ENCODE data around the gene NFU1. TPM values are rescaled to one million over a fixed set of nuclear protein-coding genes. Genes with fewer than 3 reads are reported as not detected.

The NFU1 gene
- total RNA-seq, 3 donors from 2014 or later, result 38.9 to 60.6 (median 47.2) TPM

- TF ChIP-seq CTCF (IDR thresholded peaks at IDR 0.05), result no peak
- intact Hi-C loops (cut with DNase I, micrococcal nuclease), result no loop called here
- H3K9me3 ChIP-seq, result no peaks in the 10 kb centered on the region
- no peak overlapping the region for H3K4me3 ChIP-seq
- DNase-seq (no peak), ATAC-seq (peak; percentile 40)
- no peaks in the 10 kb centered on the region for H3K36me3 ChIP-seq (ENCODE audit: low read depth)
- peaks cover 37% of the 10 kb centered on the region for H3K4me1 ChIP-seq (ENCODE audit: low read depth)
Observed at GRCh38 chr2:69382547-69382946, 54.7 kb downstream of the NFU1 start.

GRCh38 chr2:69381337-69381737 is 55.9 kb downstream of the NFU1 start:
- DNase-seq (no peak), ATAC-seq (peak; percentile 76)
- intact Hi-C loops (cut with DNase I, micrococcal nuclease), result no loop called here
- Histone ChIP-seq H3K9me3 (no peaks in the 10 kb centered on the region), H3K4me3 (no peak overlapping the region), H3K36me3 (ENCODE audit: low read depth) (no peaks in the 10 kb centered on the region), H3K4me1 (ENCODE audit: low read depth) (peaks cover 35% of the 10 kb centered on the region)
- TF ChIP-seq CTCF (IDR thresholded peaks at IDR 0.05), result no peak

GRCh38 chr2:69380072-69380917 is 56.9 kb downstream of the NFU1 start:
- H3K36me3 ChIP-seq (ENCODE audit: low read depth), result no peaks in the 10 kb centered on the region
- H3K4me3 ChIP-seq, result no peak overlapping the region
- ATAC-seq (no peak), DNase-seq (no peak)
- H3K4me1 ChIP-seq (ENCODE audit: low read depth), result peaks cover 39% of the 10 kb centered on the region
- TF ChIP-seq CTCF (IDR thresholded peaks at IDR 0.05), result no peak
- no peaks in the 10 kb centered on the region for H3K9me3 ChIP-seq
- intact Hi-C loops (cut with DNase I, micrococcal nuclease), result no loop called here

- Histone ChIP-seq H3K4me3 (no peak overlapping the region), H3K36me3 (ENCODE audit: low read depth) (no peaks in the 10 kb centered on the region), H3K4me1 (ENCODE audit: low read depth) (peaks cover 19% of the 10 kb centered on the region), H3K9me3 (no peaks in the 10 kb centered on the region)
- no peak for TF ChIP-seq CTCF (IDR thresholded peaks at IDR 0.05)
- DNase-seq (no peak), ATAC-seq (no peak)
- intact Hi-C loops (cut with DNase I, micrococcal nuclease), result no loop called here
Observed at GRCh38 chr2:69376403-69376802, 60.8 kb downstream of the NFU1 start.

- no peaks in the 10 kb centered on the region for H3K9me3 ChIP-seq
- peaks cover under 1% of the 10 kb centered on the region for H3K36me3 ChIP-seq (ENCODE audit: low read depth)
- DNase-seq (no peak), ATAC-seq (peak; percentile 92)
- intact Hi-C loops (cut with DNase I, micrococcal nuclease), result no loop called here
- no peak overlapping the region for H3K4me3 ChIP-seq
- peaks cover 13% of the 10 kb centered on the region for H3K4me1 ChIP-seq (ENCODE audit: low read depth)
- peak; percentile 37 for TF ChIP-seq CTCF (IDR thresholded peaks at IDR 0.05)
Observed at GRCh38 chr2:69375494-69376353, 61.5 kb downstream of the NFU1 start.

Measured in mucosa of descending colon (tissue), 3 donors.